ENCODE data around the gene WDFY3. TPM values are rescaled to one million over a fixed set of nuclear protein-coding genes. Genes with fewer than 3 reads are reported as not detected.
"Not testable (repeated sequence)": the region's sequence is repeated elsewhere in the genome, so short reads cannot be mapped to it uniquely, and the experiment has no call there.

The WDFY3 gene
- polyA plus RNA-seq, 1 donor = 28.9 TPM

- Histone ChIP-seq H3K36me3 (ENCODE audit: control insufficient read depth, insufficient read depth, low read length) (peaks cover 19% of the 10 kb centered on the region), H3K27ac (ENCODE audit: low read length) (no peak overlapping the region), H3K27me3 (ENCODE audit: control insufficient read depth, insufficient read depth, low read length) (no peaks in the 10 kb centered on the region), H3K9me3 (ENCODE audit: control insufficient read depth, low read depth, low read length) (no peaks in the 10 kb centered on the region), H3K4me1 (ENCODE audit: control insufficient read depth, insufficient read depth, low read length) (no peaks in the 10 kb centered on the region), H3K4me3 (ENCODE audit: low read length) (no peak overlapping the region)
- no peak for DNase-seq
- WGBS (ENCODE audit: insufficient coverage, low lambda C conversion rate) = no CpG with 5 or more reads among the region's 2 CpGs
Measured at GRCh38 chr4:84837751-84838150, 128.7 kb downstream of the WDFY3 start.

GRCh38 chr4:84829633-84830032 lies 136.9 kb downstream of the WDFY3 start:
- no CpG with 5 or more reads among the region's 6 CpGs for WGBS (ENCODE audit: insufficient coverage, low lambda C conversion rate)
- not testable (repeated sequence) for H3K27me3 ChIP-seq (ENCODE audit: control insufficient read depth, insufficient read depth, low read length)
- peaks cover 15% of the 10 kb centered on the region for H3K36me3 ChIP-seq (ENCODE audit: control insufficient read depth, insufficient read depth, low read length)

GRCh38 chr4:84826681-84827080 lies 139.8 kb downstream of the WDFY3 start:
- Histone ChIP-seq H3K36me3 (ENCODE audit: control insufficient read depth, insufficient read depth, low read length) (peaks cover 15% of the 10 kb centered on the region), H3K27me3 (ENCODE audit: control insufficient read depth, insufficient read depth, low read length) (no peaks in the 10 kb centered on the region), H3K9me3 (ENCODE audit: control insufficient read depth, low read depth, low read length) (no peaks in the 10 kb centered on the region), H3K4me1 (ENCODE audit: control insufficient read depth, insufficient read depth, low read length) (no peaks in the 10 kb centered on the region), H3K4me3 (ENCODE audit: low read length) (no peak overlapping the region), H3K27ac (ENCODE audit: low read length) (no peak overlapping the region)
- no peak for DNase-seq

More at GRCh38 chr4:84829633-84830032, 136.9 kb downstream of the WDFY3 start:
- H3K4me1 ChIP-seq (ENCODE audit: control insufficient read depth, insufficient read depth, low read length); H3K4me3 ChIP-seq (ENCODE audit: low read length); H3K27ac ChIP-seq (ENCODE audit: low read length); DNase-seq; H3K9me3 ChIP-seq (ENCODE audit: control insufficient read depth, low read depth, low read length): not testable (repeated sequence)

- Histone ChIP-seq H3K27ac (ENCODE audit: low read length) (no peak overlapping the region), H3K36me3 (ENCODE audit: control insufficient read depth, insufficient read depth, low read length) (peaks cover 17% of the 10 kb centered on the region), H3K9me3 (ENCODE audit: control insufficient read depth, low read depth, low read length) (no peaks in the 10 kb centered on the region), H3K4me3 (ENCODE audit: low read length) (no peak overlapping the region), H3K27me3 (ENCODE audit: control insufficient read depth, insufficient read depth, low read length) (no peaks in the 10 kb centered on the region), H3K4me1 (ENCODE audit: control insufficient read depth, insufficient read depth, low read length) (no peaks in the 10 kb centered on the region)
- 97% methylated on average over 3 of the region's 5 CpGs for WGBS (ENCODE audit: insufficient coverage, low lambda C conversion rate)
- DNase-seq = no peak
Measured at GRCh38 chr4:84825701-84826341, 140.7 kb downstream of the WDFY3 start.

- WGBS (ENCODE audit: insufficient coverage, low lambda C conversion rate) = 100% methylated on average over 1 of the region's 1 CpG
- H3K27me3 ChIP-seq (ENCODE audit: control insufficient read depth, insufficient read depth, low read length) = no peaks in the 10 kb centered on the region
- H3K36me3 ChIP-seq (ENCODE audit: control insufficient read depth, insufficient read depth, low read length) = peaks cover 17% of the 10 kb centered on the region
- no peak overlapping the region for H3K27ac ChIP-seq (ENCODE audit: low read length)
- no peaks in the 10 kb centered on the region for H3K9me3 ChIP-seq (ENCODE audit: control insufficient read depth, low read depth, low read length)
- no peaks in the 10 kb centered on the region for H3K4me1 ChIP-seq (ENCODE audit: control insufficient read depth, insufficient read depth, low read length)
- no peak overlapping the region for H3K4me3 ChIP-seq (ENCODE audit: low read length)
- DNase-seq = no peak
Measured at GRCh38 chr4:84821064-84821463, 145.4 kb downstream of the WDFY3 start.

- Histone ChIP-seq H3K4me1 (ENCODE audit: control insufficient read depth, insufficient read depth, low read length) (no peaks in the 10 kb centered on the region), H3K27me3 (ENCODE audit: control insufficient read depth, insufficient read depth, low read length) (no peaks in the 10 kb centered on the region), H3K4me3 (ENCODE audit: low read length) (no peak overlapping the region), H3K27ac (ENCODE audit: low read length) (no peak overlapping the region), H3K36me3 (ENCODE audit: control insufficient read depth, insufficient read depth, low read length) (peaks cover 27% of the 10 kb centered on the region), H3K9me3 (ENCODE audit: control insufficient read depth, low read depth, low read length) (no peaks in the 10 kb centered on the region)
- DNase-seq = peak in 1 of 2 donors; percentile 17
- 92% methylated on average over 4 of the region's 5 CpGs for WGBS (ENCODE audit: insufficient coverage, low lambda C conversion rate)
Measured at GRCh38 chr4:84814094-84814750, 152.3 kb downstream of the WDFY3 start.

- Histone ChIP-seq H3K4me1 (ENCODE audit: control insufficient read depth, insufficient read depth, low read length) (no peaks in the 10 kb centered on the region), H3K36me3 (ENCODE audit: control insufficient read depth, insufficient read depth, low read length) (peaks cover 27% of the 10 kb centered on the region), H3K27ac (ENCODE audit: low read length) (no peak overlapping the region), H3K4me3 (ENCODE audit: low read length) (no peak overlapping the region), H3K27me3 (ENCODE audit: control insufficient read depth, insufficient read depth, low read length) (no peaks in the 10 kb centered on the region), H3K9me3 (ENCODE audit: control insufficient read depth, low read depth, low read length) (no peaks in the 10 kb centered on the region)
- no peak for DNase-seq
- 82% methylated on average over 4 of the region's 9 CpGs for WGBS (ENCODE audit: insufficient coverage, low lambda C conversion rate)
Measured at GRCh38 chr4:84809946-84810345, 156.5 kb downstream of the WDFY3 start.

GRCh38 chr4:84808332-84808731 lies 158.2 kb downstream of the WDFY3 start:
- WGBS (ENCODE audit: insufficient coverage, low lambda C conversion rate) = no CpG with 5 or more reads among the region's 2 CpGs

GRCh38 chr4:84806541-84806940 lies 159.9 kb downstream of the WDFY3 start:
- H3K27ac ChIP-seq (ENCODE audit: low read length); H3K4me1 ChIP-seq (ENCODE audit: control insufficient read depth, insufficient read depth, low read length); H3K4me3 ChIP-seq (ENCODE audit: low read length); H3K27me3 ChIP-seq (ENCODE audit: control insufficient read depth, insufficient read depth, low read length); DNase-seq; H3K9me3 ChIP-seq (ENCODE audit: control insufficient read depth, low read depth, low read length): not testable (repeated sequence)
- WGBS (ENCODE audit: insufficient coverage, low lambda C conversion rate) = 100% methylated on average over 2 of the region's 11 CpGs
- H3K36me3 ChIP-seq (ENCODE audit: control insufficient read depth, insufficient read depth, low read length) = peaks cover 27% of the 10 kb centered on the region

More at GRCh38 chr4:84808332-84808731, 158.2 kb downstream of the WDFY3 start:
- Histone ChIP-seq H3K27ac (ENCODE audit: low read length) (no peak overlapping the region), H3K4me1 (ENCODE audit: control insufficient read depth, insufficient read depth, low read length) (no peaks in the 10 kb centered on the region), H3K4me3 (ENCODE audit: low read length) (no peak overlapping the region), H3K36me3 (ENCODE audit: control insufficient read depth, insufficient read depth, low read length) (peaks cover 25% of the 10 kb centered on the region), H3K27me3 (ENCODE audit: control insufficient read depth, insufficient read depth, low read length) (no peaks in the 10 kb centered on the region), H3K9me3 (ENCODE audit: control insufficient read depth, low read depth, low read length) (no peaks in the 10 kb centered on the region)
- DNase-seq = no peak

GRCh38 chr4:84804136-84804535 lies 162.4 kb downstream of the WDFY3 start:
- H3K36me3 ChIP-seq (ENCODE audit: control insufficient read depth, insufficient read depth, low read length) = peaks cover 28% of the 10 kb centered on the region
- H3K27ac ChIP-seq (ENCODE audit: low read length) = no peak overlapping the region
- H3K4me3 ChIP-seq (ENCODE audit: low read length) = no peak overlapping the region
- DNase-seq = no peak
- H3K9me3 ChIP-seq (ENCODE audit: control insufficient read depth, low read depth, low read length) = no peaks in the 10 kb centered on the region
- no peaks in the 10 kb centered on the region for H3K4me1 ChIP-seq (ENCODE audit: control insufficient read depth, insufficient read depth, low read length)
- no peaks in the 10 kb centered on the region for H3K27me3 ChIP-seq (ENCODE audit: control insufficient read depth, insufficient read depth, low read length)
- 94% methylated on average over 3 of the region's 4 CpGs for WGBS (ENCODE audit: insufficient coverage, low lambda C conversion rate)

- H3K27ac ChIP-seq (ENCODE audit: low read length) = no peak overlapping the region
- no peak overlapping the region for H3K4me3 ChIP-seq (ENCODE audit: low read length)
- no peaks in the 10 kb centered on the region for H3K4me1 ChIP-seq (ENCODE audit: control insufficient read depth, insufficient read depth, low read length)
- DNase-seq = no peak
- H3K27me3 ChIP-seq (ENCODE audit: control insufficient read depth, insufficient read depth, low read length) = no peaks in the 10 kb centered on the region
- H3K9me3 ChIP-seq (ENCODE audit: control insufficient read depth, low read depth, low read length) = no peaks in the 10 kb centered on the region
- H3K36me3 ChIP-seq (ENCODE audit: control insufficient read depth, insufficient read depth, low read length) = peaks cover 28% of the 10 kb centered on the region
- WGBS (ENCODE audit: insufficient coverage, low lambda C conversion rate) = 83% methylated on average over 1 of the region's 1 CpG
Measured at GRCh38 chr4:84803720-84804119, 162.8 kb downstream of the WDFY3 start.
